Smooth muscle cell (in vitro differentiated cells): Measurements from ENCODE around the gene FRYL. TPM values are rescaled to one million over a fixed set of nuclear protein-coding genes. Genes with fewer than 3 reads are reported as not detected.
A peak's percentile ranks its signal among the peaks of the same experiment; 100 is the strongest.

Source experiments
- DNase-seq: peaks from one replicate; lab custom pipeline; 2025; ENCODE audit not compliant: unreplicated experiment; lab: John Stamatoyannopoulos, UW
- H2AFZ ChIP-seq: fragments of 200-600 bp; sonication (generic); 2 replicates; pipeline ENCODE4 v1.6.0; 2016; ENCODE audit warnings: antibody characterized with exemption, low read depth, mild to moderate bottlenecking
- H3F3A ChIP-seq: fragments of 200-600 bp; sonication (generic); 2 replicates; pipeline ENCODE4 v1.6.0; 2017; ENCODE audit warnings: antibody characterized with exemption, low read depth
- H3K27ac ChIP-seq: fragments of 200-600 bp; sonication (generic); 2 replicates; pipeline ENCODE4 v1.5.1; 2016; ENCODE audit warnings: low read depth, mild to moderate bottlenecking
- H3K27me3 ChIP-seq: fragments of 200-600 bp; sonication (generic); 2 replicates; pipeline ENCODE4 v1.6.1; 2016; ENCODE audit warnings: low read depth, mild to moderate bottlenecking
- H3K36me3 ChIP-seq: fragments of 200-600 bp; sonication (generic); 2 replicates; pipeline ENCODE4 v1.5.1; 2016; ENCODE audit warnings: low read depth
- H3K4me1 ChIP-seq: fragments of 200-600 bp; sonication (generic); 2 replicates; pipeline ENCODE4 v1.5.1; 2016; ENCODE audit warnings: low read depth
- H3K4me2 ChIP-seq: fragments of 200-600 bp; sonication (generic); 2 replicates; pipeline ENCODE4 v1.6.0; 2016; ENCODE audit warnings: mild to moderate bottlenecking
- H3K4me3 ChIP-seq: fragments of 200-600 bp; sonication (generic); 2 replicates; pipeline ENCODE4 v1.5.1; 2016; ENCODE audit warnings: mild to moderate bottlenecking
- H3K79me2 ChIP-seq: fragments of 200-600 bp; sonication (generic); 2 replicates; pipeline ENCODE4 v1.6.0; 2016; ENCODE audit warnings: low read depth, mild to moderate bottlenecking
- H3K9ac ChIP-seq: fragments of 200-600 bp; sonication (generic); 2 replicates; pipeline ENCODE4 v1.6.0; 2016; ENCODE audit warnings: low read depth
- H3K9me3 ChIP-seq: fragments of 200-600 bp; sonication (generic); replicated peaks from 2 replicates; pipeline ENCODE4 v1.5.1; 2016; ENCODE audit warnings: low read depth
- H4K20me1 ChIP-seq: fragments of 200-600 bp; sonication (generic); 2 replicates; pipeline ENCODE4 v1.6.0; 2016; ENCODE audit warnings: low read depth
- WGBS: methylation state at CpG from one replicate; pipeline ENCODE4 v1.1.7; 2016; ENCODE audit warnings: low lambda C conversion rate; 5-methylcytosine and 5-hydroxymethylcytosine counted together
- polyA plus RNA-seq: library from polyadenylated mRNA; unstranded; fragments of >200 nt; fragmentation: Nextera tagmentation; extraction: Ambion mirVana; gene quantifications from 2 replicates; pipeline ENCODE4 v1.2.1, GENCODE V29; 2016
- total RNA-seq: library from RNA; depleted of rRNA; stranded (reverse); fragments of >200 nt; gene quantifications from 2 replicates; pipeline ENCODE4 v1.2.3, GENCODE V29; 2014
- TF ChIP-seq, protein P1 (sequence below): fragments of 200-600 bp; sonication (generic); IDR thresholded peaks from 2 replicates; pipeline ENCODE4 v1.5.1; 2017; ENCODE audit warnings: borderline replicate concordance, mild to moderate bottlenecking, antibody characterized with exemption; ENCODE audit not compliant: insufficient read depth, poor library complexity, severe bottlenecking

FRYL gene
- total and polyA plus RNA-seq, 2 experiments from 2014 or later, result 14.9 to 56.6 TPM

DNA sequence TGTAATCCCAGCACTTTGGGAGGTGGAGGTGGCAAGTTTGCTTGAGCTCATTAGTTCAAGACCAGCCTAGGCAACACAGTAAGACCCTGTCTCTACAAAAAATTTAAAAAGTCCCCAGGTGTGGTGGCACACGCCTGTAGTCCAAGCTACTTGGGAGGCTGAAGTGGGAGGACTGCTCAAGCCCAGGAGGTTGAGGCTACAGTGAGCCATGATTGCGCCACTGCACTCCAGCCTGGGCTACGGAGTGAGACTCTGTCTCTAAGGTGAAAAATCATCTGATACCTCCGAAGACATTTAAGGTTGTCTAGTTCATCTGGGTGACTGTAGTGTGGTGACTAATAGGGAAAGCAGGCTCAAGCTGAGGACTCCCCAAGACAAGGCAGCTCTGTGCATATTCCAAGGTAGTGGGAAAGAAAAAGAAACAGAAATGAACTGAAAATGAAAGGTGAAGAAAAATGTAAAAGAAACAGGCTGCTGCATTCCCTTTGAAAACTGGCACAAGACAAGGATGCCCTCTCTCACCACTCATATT lies 23.3 kb downstream of the FRYL start:
- Histone ChIP-seq H3K36me3 (no peaks in the 10 kb centered on the region), H4K20me1 (peaks cover 68% of the 10 kb centered on the region), H3K9me3 (no peaks in the 10 kb centered on the region), H3K9ac (no peak overlapping the region), H2AFZ (no peak overlapping the region), H3K27ac (peak overlapping the region; percentile 21), H3K79me2 (peaks cover 84% of the 10 kb centered on the region), H3K4me3 (no peak overlapping the region), H3K4me1 (no peaks in the 10 kb centered on the region), H3K4me2 (no peak overlapping the region), H3F3A (no peaks in the 10 kb centered on the region), H3K27me3 (no peaks in the 10 kb centered on the region)
- WGBS, result 82% methylated on average over 4 of the region's 4 CpGs
- TF ChIP-seq, protein P1, sequence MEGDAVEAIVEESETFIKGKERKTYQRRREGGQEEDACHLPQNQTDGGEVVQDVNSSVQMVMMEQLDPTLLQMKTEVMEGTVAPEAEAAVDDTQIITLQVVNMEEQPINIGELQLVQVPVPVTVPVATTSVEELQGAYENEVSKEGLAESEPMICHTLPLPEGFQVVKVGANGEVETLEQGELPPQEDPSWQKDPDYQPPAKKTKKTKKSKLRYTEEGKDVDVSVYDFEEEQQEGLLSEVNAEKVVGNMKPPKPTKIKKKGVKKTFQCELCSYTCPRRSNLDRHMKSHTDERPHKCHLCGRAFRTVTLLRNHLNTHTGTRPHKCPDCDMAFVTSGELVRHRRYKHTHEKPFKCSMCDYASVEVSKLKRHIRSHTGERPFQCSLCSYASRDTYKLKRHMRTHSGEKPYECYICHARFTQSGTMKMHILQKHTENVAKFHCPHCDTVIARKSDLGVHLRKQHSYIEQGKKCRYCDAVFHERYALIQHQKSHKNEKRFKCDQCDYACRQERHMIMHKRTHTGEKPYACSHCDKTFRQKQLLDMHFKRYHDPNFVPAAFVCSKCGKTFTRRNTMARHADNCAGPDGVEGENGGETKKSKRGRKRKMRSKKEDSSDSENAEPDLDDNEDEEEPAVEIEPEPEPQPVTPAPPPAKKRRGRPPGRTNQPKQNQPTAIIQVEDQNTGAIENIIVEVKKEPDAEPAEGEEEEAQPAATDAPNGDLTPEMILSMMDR, result no peak
- no peak for DNase-seq

DNA sequence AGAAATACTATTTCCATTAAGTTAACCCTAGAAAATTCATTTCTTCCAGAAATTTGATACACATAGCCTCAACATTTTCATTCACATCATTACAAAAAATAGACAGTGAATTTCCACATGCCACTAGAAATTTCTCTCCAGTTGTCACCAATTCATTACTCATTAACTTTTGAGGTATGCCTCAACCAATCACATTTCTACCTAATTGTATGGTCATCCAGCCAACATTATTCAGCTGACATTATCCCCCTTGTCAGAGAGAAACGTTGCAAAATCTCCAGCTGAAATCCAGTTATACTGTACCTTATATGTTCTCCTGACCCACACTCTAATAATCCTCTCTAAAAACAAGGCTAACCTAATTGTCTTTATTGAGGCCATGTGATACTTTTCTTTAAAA lies 24.8 kb downstream of the FRYL start:
- Histone ChIP-seq H2AFZ (no peak overlapping the region), H3K4me3 (no peak overlapping the region), H3K79me2 (peaks cover 84% of the 10 kb centered on the region), H3K27me3 (no peaks in the 10 kb centered on the region), H3K4me1 (no peaks in the 10 kb centered on the region), H3K4me2 (no peak overlapping the region), H3F3A (no peaks in the 10 kb centered on the region), H3K36me3 (no peaks in the 10 kb centered on the region), H3K9ac (no peak overlapping the region), H4K20me1 (peaks cover 70% of the 10 kb centered on the region), H3K27ac (no peak overlapping the region), H3K9me3 (no peaks in the 10 kb centered on the region)
- DNase-seq, result no peak
- 91% methylated on average over 1 of the region's 1 CpG for WGBS
- TF ChIP-seq, protein P1, result no peak

DNA sequence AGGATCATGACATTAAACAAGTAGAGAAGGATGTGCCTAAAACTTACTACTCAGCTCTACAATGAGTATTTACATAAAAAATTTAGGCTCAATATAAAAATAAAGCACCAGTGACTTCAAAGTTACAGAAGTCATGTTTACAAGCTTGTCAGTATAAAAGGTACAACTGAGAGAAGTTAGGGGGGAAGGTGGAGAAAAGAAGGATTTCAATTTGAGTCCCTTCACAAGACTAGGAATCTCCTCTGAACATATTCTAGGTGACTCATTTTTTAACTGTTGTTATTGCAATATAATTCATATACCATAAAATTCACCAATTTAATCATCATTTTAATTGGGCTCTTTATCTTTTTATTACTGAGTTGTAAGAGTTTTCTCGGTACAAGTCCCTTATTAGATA lies 26.9 kb downstream of the FRYL start:
- H3K79me2 ChIP-seq, result peaks cover 88% of the 10 kb centered on the region
- no peak for DNase-seq
- no peak overlapping the region for H3K4me2 ChIP-seq

More for the DNA sequence above, 26.9 kb downstream of the FRYL start:
- Histone ChIP-seq H3K27ac (no peak overlapping the region), H3K4me3 (no peak overlapping the region), H2AFZ (no peak overlapping the region), H3K4me1 (no peaks in the 10 kb centered on the region), H3K27me3 (no peaks in the 10 kb centered on the region), H3K36me3 (no peaks in the 10 kb centered on the region), H3K9ac (no peak overlapping the region), H3F3A (no peaks in the 10 kb centered on the region), H3K9me3 (no peaks in the 10 kb centered on the region), H4K20me1 (peaks cover 87% of the 10 kb centered on the region)
- TF ChIP-seq, protein P1, result no peak
- 90% methylated on average over 1 of the region's 1 CpG for whole genome bisulfite sequencing
